ENCODE measurements around the gene CSMD2. TPM values are rescaled to one million over a fixed set of nuclear protein-coding genes. Genes with fewer than 3 reads are reported as not detected.
A peak's percentile ranks its signal among the peaks of the same experiment; 100 is the strongest.

The CSMD2 gene
- total RNA-seq, 2 donors from 2014 or later = 0.62 to 2.8 TPM

DNA sequence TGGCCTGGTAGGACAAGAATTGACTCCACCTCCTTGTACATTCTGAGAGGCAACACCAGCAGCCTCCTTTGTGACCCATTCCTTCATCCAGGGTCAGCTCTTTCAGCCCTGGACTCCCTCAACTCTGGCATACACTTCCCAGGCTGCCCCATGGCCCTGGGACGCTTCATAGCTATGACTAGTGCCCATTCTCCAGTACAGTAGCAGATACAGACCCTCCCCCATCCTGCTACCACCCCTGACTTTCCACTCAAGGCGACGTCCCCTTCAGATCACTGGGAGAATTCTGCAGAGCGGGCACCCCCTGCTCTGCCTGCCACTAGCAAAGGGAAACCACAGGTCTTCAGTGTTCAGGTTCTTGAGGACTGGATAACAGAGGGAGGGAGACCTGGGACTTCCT lies 400.9 kb downstream of the CSMD2 start:
- Histone ChIP-seq H3K9ac (ENCODE audit: extremely low read depth, low read length, poor library complexity, severe bottlenecking) (no peak overlapping the region), H3K27me3 (ENCODE audit: control insufficient read depth, insufficient read depth, low read length, poor library complexity, severe bottlenecking) (no peaks in the 10 kb centered on the region), H3K27ac (ENCODE audit: low read depth, low read length) (no peak overlapping the region), H3K4me3 (ENCODE audit: low read length) (no peak overlapping the region), H3K36me3 (ENCODE audit: control insufficient read depth, insufficient read depth, low read length) (no peaks in the 10 kb centered on the region), H3K9me3 (ENCODE audit: control insufficient read depth, low read length) (no peaks in the 10 kb centered on the region), H3K4me1 (ENCODE audit: control insufficient read depth, insufficient read depth, low read length) (no peaks in the 10 kb centered on the region)
- WGBS, 2 experiments (ENCODE audit: insufficient coverage in 1 of 2, insufficient read length in 1 of 2) = 80 to 93% methylated on average over 1 to 4 of the region's 4 CpGs
- Mint-ChIP-seq H3K27me3 (ENCODE audit: insufficient read depth) (peaks cover 3% of the 10 kb centered on the region), H3K9me3 (no peaks in the 10 kb centered on the region), H3K27ac (no peak overlapping the region), H3K4me1 (peaks cover 7% of the 10 kb centered on the region), H3K36me3 (ENCODE audit: low read depth) (no peaks in the 10 kb centered on the region), H3K4me3 (no peak overlapping the region)
- peak; percentile 29 for DNase-seq
- TF ChIP-seq, protein P1, sequence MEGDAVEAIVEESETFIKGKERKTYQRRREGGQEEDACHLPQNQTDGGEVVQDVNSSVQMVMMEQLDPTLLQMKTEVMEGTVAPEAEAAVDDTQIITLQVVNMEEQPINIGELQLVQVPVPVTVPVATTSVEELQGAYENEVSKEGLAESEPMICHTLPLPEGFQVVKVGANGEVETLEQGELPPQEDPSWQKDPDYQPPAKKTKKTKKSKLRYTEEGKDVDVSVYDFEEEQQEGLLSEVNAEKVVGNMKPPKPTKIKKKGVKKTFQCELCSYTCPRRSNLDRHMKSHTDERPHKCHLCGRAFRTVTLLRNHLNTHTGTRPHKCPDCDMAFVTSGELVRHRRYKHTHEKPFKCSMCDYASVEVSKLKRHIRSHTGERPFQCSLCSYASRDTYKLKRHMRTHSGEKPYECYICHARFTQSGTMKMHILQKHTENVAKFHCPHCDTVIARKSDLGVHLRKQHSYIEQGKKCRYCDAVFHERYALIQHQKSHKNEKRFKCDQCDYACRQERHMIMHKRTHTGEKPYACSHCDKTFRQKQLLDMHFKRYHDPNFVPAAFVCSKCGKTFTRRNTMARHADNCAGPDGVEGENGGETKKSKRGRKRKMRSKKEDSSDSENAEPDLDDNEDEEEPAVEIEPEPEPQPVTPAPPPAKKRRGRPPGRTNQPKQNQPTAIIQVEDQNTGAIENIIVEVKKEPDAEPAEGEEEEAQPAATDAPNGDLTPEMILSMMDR (conservative IDR thresholded peaks at IDR 0.05) = no peak

DNA sequence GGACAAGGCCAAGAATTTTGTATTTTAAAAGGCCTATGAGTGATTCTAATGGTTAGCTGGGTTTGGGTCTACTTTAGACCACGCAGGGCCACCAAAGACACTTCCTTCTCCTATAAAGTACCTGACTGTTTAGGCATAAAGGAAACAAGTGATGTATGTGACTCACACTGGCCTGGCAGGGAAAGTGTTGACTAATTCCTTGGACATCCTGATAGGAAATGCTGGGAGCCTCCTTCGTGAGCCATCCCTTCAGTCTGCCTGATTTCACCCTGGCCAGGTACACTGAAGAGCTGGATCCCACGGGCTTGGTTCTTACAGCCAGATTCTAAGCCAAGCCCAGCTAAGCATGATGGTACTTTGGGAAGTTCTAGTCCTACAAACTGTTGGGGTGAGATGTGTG lies 401.6 kb downstream of the CSMD2 start:
- Histone ChIP-seq H3K4me3 (ENCODE audit: low read length) (no peak overlapping the region), H3K36me3 (ENCODE audit: control insufficient read depth, insufficient read depth, low read length) (no peaks in the 10 kb centered on the region), H3K9ac (ENCODE audit: extremely low read depth, low read length, poor library complexity, severe bottlenecking) (no peak overlapping the region), H3K27me3 (ENCODE audit: control insufficient read depth, insufficient read depth, low read length, poor library complexity, severe bottlenecking) (no peaks in the 10 kb centered on the region), H3K9me3 (ENCODE audit: control insufficient read depth, low read length) (no peaks in the 10 kb centered on the region), H3K27ac (ENCODE audit: low read depth, low read length) (no peak overlapping the region), H3K4me1 (ENCODE audit: control insufficient read depth, insufficient read depth, low read length) (no peaks in the 10 kb centered on the region)
- TF ChIP-seq, protein P1 (conservative IDR thresholded peaks at IDR 0.05) = no peak
- Mint-ChIP-seq H3K9me3 (no peaks in the 10 kb centered on the region), H3K4me1 (no peaks in the 10 kb centered on the region), H3K36me3 (ENCODE audit: low read depth) (no peaks in the 10 kb centered on the region), H3K4me3 (no peak overlapping the region), H3K27me3 (ENCODE audit: insufficient read depth) (peaks cover 3% of the 10 kb centered on the region), H3K27ac (no peak overlapping the region)
- WGBS, 2 experiments (ENCODE audit: insufficient coverage in 1 of 2, insufficient read length in 1 of 2) = 96 to 100% methylated on average over 2 to 3 of the region's 3 CpGs
- DNase-seq = peak; percentile 38

DNA sequence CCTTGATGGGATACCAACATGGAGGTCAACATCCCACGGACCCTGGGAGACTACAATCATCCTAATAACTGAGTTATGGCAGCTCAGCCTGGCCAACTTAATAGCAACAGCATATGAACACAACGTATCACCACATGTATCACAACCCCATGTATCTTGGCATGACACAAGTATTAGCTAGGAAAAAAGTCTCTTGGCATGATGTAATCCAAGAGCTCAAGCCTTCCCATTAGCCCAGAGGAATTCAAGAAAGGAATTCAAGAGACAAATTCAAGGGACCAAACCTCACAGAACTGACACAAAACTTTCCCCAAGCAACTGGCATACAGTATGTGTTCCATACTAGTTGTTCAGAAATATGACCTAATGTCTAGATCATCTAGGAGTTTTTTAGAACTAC lies 402.1 kb downstream of the CSMD2 start:
- Histone ChIP-seq H3K27ac (ENCODE audit: low read depth, low read length) (no peak overlapping the region), H3K4me3 (ENCODE audit: low read length) (no peak overlapping the region), H3K27me3 (ENCODE audit: control insufficient read depth, insufficient read depth, low read length, poor library complexity, severe bottlenecking) (no peaks in the 10 kb centered on the region), H3K9ac (ENCODE audit: extremely low read depth, low read length, poor library complexity, severe bottlenecking) (no peak overlapping the region), H3K9me3 (ENCODE audit: control insufficient read depth, low read length) (no peaks in the 10 kb centered on the region), H3K36me3 (ENCODE audit: control insufficient read depth, insufficient read depth, low read length) (no peaks in the 10 kb centered on the region), H3K4me1 (ENCODE audit: control insufficient read depth, insufficient read depth, low read length) (no peaks in the 10 kb centered on the region)
- H3K9me3 Mint-ChIP-seq = no peaks in the 10 kb centered on the region
- TF ChIP-seq, protein P1 (conservative IDR thresholded peaks at IDR 0.05) = no peak
- DNase-seq = peak; percentile 10
- 86% methylated on average over 2 of the region's 2 CpGs; no CpG with 5 or more reads in 1 of the 2 experiments for WGBS, 2 experiments (ENCODE audit: insufficient coverage in 1 of 2, insufficient read length in 1 of 2)
- no peaks in the 10 kb centered on the region for H3K36me3 Mint-ChIP-seq (ENCODE audit: low read depth)
- H3K4me3 Mint-ChIP-seq = no peak overlapping the region
- peaks cover 3% of the 10 kb centered on the region for H3K27me3 Mint-ChIP-seq (ENCODE audit: insufficient read depth)
- H3K4me1 Mint-ChIP-seq = no peaks in the 10 kb centered on the region
- H3K27ac Mint-ChIP-seq = no peak overlapping the region
